ENCODE results near the gene DCTN2. TPM values are rescaled to one million over a fixed set of nuclear protein-coding genes. Genes with fewer than 3 reads are reported as not detected.
"Not testable (repeated sequence)": the region's sequence is repeated elsewhere in the genome, so short reads cannot be mapped to it uniquely, and the experiment has no call there.

The DCTN2 gene
- total and polyA plus RNA-seq, 8 donors = 104 to 162 (median 155) TPM

GRCh38 chr12:57515408-57515933 is 31.5 kb downstream of the DCTN2 start:
- intact Hi-C loops (cut with DNase I) = no loop called here
- TF ChIP-seq CTCF (IDR thresholded peaks at IDR 0.05) = no peak
- no peak overlapping the region for H3K4me3 ChIP-seq
- no peaks in the 10 kb centered on the region for H3K9me3 ChIP-seq
- no peak overlapping the region for H3K27ac ChIP-seq
- no peak for DNase-seq
- no peaks in the 10 kb centered on the region for H3K27me3 ChIP-seq
- ATAC-seq = no peak
- H3K4me1 ChIP-seq = peaks cover 17 to 36% of the 10 kb centered on the region in 2 donors
- peaks cover 0 to 83% of the 10 kb centered on the region in 2 donors for H3K36me3 ChIP-seq

- TF ChIP-seq CTCF (IDR thresholded peaks at IDR 0.05) = no peak
- H3K9me3 ChIP-seq = no peaks in the 10 kb centered on the region
- intact Hi-C loops (cut with DNase I) = no loop called here
- no peak overlapping the region for H3K27ac ChIP-seq
- H3K27me3 ChIP-seq = no peaks in the 10 kb centered on the region
- peaks cover 17 to 36% of the 10 kb centered on the region in 2 donors for H3K4me1 ChIP-seq
- no peak for ATAC-seq
- no peak overlapping the region for H3K4me3 ChIP-seq
- H3K36me3 ChIP-seq = peaks cover 0 to 89% of the 10 kb centered on the region in 2 donors
- no peak for DNase-seq
These were observed 32.1 kb downstream of the DCTN2 start for GRCh38 chr12:57514720-57515407.

GRCh38 chr12:57514246-57514645 is 32.7 kb downstream of the DCTN2 start:
- ATAC-seq; DNase-seq; H3K4me3 ChIP-seq; H3K27me3 ChIP-seq; H3K9me3 ChIP-seq; intact Hi-C loops (cut with DNase I); H3K27ac ChIP-seq: not testable (repeated sequence)
- Histone ChIP-seq H3K36me3 (peaks cover 0 to 95% of the 10 kb centered on the region in 2 donors), H3K4me1 (peaks cover 17 to 33% of the 10 kb centered on the region in 2 donors)

GRCh38 chr12:57513677-57514076 is 33.3 kb downstream of the DCTN2 start:
- Histone ChIP-seq H3K4me1 (peaks cover 12 to 28% of the 10 kb centered on the region in 2 donors), H3K36me3 (peaks cover 0 to 100% of the 10 kb centered on the region in 2 donors)
- H3K4me3 ChIP-seq; H3K27me3 ChIP-seq; ATAC-seq; H3K9me3 ChIP-seq; intact Hi-C loops (cut with DNase I); H3K27ac ChIP-seq; DNase-seq: not testable (repeated sequence)

GRCh38 chr12:57513266-57513665 is 33.7 kb downstream of the DCTN2 start:
- H3K27ac ChIP-seq = no peak overlapping the region
- intact Hi-C loops (cut with DNase I) = no loop called here
- H3K27me3 ChIP-seq = no peaks in the 10 kb centered on the region
- no peak for ATAC-seq
- H3K36me3 ChIP-seq = peaks cover 0 to 97% of the 10 kb centered on the region in 2 donors
- H3K4me3 ChIP-seq = no peak overlapping the region
- no peaks in the 10 kb centered on the region for H3K9me3 ChIP-seq
- DNase-seq = no peak
- TF ChIP-seq CTCF (IDR thresholded peaks at IDR 0.05) = no peak
- peaks cover 8 to 24% of the 10 kb centered on the region in 2 donors for H3K4me1 ChIP-seq

GRCh38 chr12:57512665-57513064 is 34.3 kb downstream of the DCTN2 start:
- intact Hi-C loops (cut with DNase I) = no loop called here
- Histone ChIP-seq H3K27ac (no peak overlapping the region), H3K4me3 (no peak overlapping the region), H3K36me3 (peaks cover 0 to 91% of the 10 kb centered on the region in 2 donors), H3K27me3 (no peaks in the 10 kb centered on the region), H3K9me3 (no peaks in the 10 kb centered on the region), H3K4me1 (peaks cover 2 to 17% of the 10 kb centered on the region in 2 donors)
- ATAC-seq = no peak
- DNase-seq = no peak
- TF ChIP-seq CTCF (IDR thresholded peaks at IDR 0.05) = no peak

All from left lung (tissue), 10 donors.